KOPT-K1 (cell line): ENCODE data around the gene EZR.
A peak's percentile ranks its signal among the peaks of the same experiment; 100 is the strongest.
"Not testable (repeated sequence)": the region's sequence is repeated elsewhere in the genome, so short reads cannot be mapped to it uniquely, and the experiment has no call there.

Source experiments
- H3K27ac ChIP-seq: fragments of 200-600 bp; sonication (generic); 2 replicates; pipeline ENCODE4 v1.5.1; 2016; ENCODE audit warnings: antibody characterized with exemption, mild to moderate bottlenecking, low read depth, low read length; ENCODE audit not compliant: poor library complexity, severe bottlenecking
- H3K36me3 ChIP-seq: fragments of 200-600 bp; sonication (generic); 2 replicates; pipeline ENCODE4 v1.5.1; 2017; ENCODE audit warnings: antibody characterized with exemption, mild to moderate bottlenecking, low read length, moderate library complexity; ENCODE audit not compliant: insufficient read depth
- H3K9me3 ChIP-seq: fragments of 200-600 bp; sonication (generic); 2 replicates; pipeline ENCODE4 v1.5.1; 2017; ENCODE audit warnings: antibody characterized with exemption, low read length, mild to moderate bottlenecking; ENCODE audit not compliant: insufficient read depth, poor library complexity, severe bottlenecking

EZR gene

GRCh38 chr6:158832807-158833206, 13.6 kb upstream of the EZR start:
- H3K27ac ChIP-seq, H3K9me3 ChIP-seq: not testable (repeated sequence)

DNA sequence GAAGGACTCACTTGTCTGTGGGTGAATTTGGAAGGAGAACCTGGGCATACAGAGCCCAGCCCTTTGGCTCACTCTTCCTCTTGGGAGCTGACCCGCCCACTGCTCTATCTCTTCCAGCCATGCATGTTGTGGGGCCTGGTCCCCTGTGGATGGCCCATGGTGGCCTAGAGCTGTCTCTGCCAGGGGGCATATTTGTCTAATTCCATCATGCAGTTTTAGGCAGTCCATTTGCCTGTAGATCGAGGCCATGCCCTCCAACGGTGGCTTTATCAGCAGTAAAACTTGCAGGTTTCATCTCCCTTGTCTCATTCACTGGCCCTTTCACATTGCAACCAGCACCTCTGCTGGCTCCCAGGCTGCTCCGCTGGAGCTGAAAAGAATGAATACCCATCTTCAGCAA, 12.9 kb upstream of the EZR start:
- Histone ChIP-seq H3K27ac (no peak overlapping the region), H3K36me3 (no peaks in the 10 kb centered on the region), H3K9me3 (no peaks in the 10 kb centered on the region)

More at GRCh38 chr6:158832807-158833206, 13.6 kb upstream of the EZR start:
- H3K36me3 ChIP-seq = not testable (repeated sequence)

GRCh38 chr6:158831571-158831970, 12.4 kb upstream of the EZR start:
- Histone ChIP-seq H3K9me3 (no peaks in the 10 kb centered on the region), H3K27ac (no peak overlapping the region), H3K36me3 (no peaks in the 10 kb centered on the region)

DNA sequence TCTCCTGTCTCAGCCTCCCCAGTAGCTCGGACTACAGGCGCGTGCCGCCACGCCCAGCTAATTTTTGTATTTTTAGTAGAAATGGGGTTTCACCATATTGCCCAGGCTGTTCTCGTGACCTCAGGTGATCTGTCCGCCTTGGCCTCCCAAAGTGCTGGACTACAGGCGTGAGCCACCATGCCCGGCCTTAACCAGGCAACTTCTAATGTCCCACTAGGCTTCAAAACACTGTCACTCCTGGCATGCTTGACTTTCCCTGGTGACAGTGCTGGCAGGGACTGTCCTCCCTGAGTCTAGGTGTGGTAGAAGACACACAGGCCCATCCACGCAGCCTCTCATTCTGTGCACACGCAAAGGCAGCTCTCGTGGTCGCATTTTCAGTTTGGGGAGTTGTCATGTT, 11.6 kb upstream of the EZR start:
- Histone ChIP-seq H3K27ac (no peak overlapping the region), H3K9me3 (no peaks in the 10 kb centered on the region), H3K36me3 (no peaks in the 10 kb centered on the region)

GRCh38 chr6:158828807-158829206, 9.6 kb upstream of the EZR start:
- Histone ChIP-seq H3K36me3 (no peaks in the 10 kb centered on the region), H3K9me3 (no peaks in the 10 kb centered on the region), H3K27ac (no peak overlapping the region)

DNA sequence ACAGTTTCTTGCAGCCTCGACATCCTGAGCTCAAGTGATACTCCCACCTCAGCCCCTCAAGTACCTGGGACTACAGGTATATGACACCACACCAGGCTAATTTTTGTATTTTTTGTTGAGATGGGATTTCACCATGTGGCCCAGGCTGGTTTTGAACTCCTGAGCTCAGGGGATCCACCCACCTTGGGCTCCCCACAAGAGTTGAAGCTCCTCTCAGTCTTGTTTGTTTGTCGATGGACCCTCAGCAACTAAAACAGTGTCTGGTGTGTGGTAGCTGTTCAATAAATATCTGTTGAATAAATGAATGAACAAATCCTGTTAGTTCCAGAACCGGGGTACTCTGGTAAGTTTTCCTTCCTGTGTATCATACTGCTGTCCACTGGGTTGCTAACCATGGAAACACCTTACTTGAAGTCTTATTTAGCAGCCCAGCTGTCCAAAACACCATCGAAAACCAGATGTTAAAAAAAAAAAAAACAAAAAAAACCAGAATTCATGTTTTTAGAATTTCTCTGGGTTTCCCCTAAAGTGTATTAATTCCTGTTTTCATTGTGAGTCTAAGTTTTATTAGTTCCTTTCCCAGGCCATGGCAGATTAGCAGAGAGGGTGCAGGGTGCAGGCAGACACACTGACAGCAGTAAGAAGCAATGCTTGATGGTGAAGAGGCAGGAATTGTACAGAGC, 7.8 kb upstream of the EZR start:
- Histone ChIP-seq H3K9me3 (no peaks in the 10 kb centered on the region), H3K27ac (no peak overlapping the region), H3K36me3 (no peaks in the 10 kb centered on the region)

- Histone ChIP-seq H3K27ac (no peak overlapping the region), H3K9me3 (no peaks in the 10 kb centered on the region), H3K36me3 (no peaks in the 10 kb centered on the region)
These were observed 6.8 kb upstream of the EZR start for GRCh38 chr6:158825951-158826306.

DNA sequence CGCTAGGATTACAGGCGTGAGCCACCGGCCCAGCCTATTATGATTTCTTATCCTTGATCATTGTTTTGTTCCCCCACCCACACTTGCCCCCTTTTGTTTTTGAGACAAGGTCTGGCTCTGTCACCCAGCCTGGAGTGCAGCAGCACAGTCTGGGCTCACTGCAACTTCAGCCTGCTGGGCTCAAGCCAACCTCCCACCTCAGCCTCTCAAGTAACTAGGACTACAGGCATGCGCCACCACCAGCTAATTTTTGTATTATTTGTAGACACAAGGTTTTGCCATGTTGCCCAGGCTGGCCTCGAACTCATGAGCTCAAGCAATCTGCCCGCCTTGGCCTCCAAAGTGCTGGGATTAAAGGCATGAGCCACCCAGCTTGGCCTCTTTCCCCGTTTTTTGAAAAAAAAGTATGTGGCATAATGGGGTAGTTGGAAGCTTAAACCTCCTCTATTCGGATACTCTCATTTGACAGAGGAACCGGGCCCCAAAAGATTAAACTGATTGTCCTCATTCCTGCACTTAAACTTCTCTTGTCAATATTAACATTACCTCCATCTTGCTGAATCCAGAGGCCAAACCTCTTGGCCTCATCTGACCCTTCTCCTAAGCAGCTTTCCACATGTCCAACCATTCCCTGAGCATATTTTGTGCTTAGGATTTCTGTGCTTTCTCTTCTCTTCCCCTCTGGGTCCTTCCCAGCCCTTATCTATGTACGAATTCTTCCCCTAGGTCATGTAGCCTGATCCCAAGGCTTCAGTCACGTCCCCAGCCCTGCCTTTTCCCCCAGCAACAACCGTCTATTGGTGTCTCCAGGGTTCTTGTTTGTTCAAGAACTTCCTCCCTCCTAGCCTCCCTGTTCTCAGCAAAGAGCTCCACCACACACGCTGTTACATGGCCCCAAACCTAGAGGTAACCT, 6.1 kb upstream of the EZR start:
- H3K9me3 ChIP-seq = no peaks in the 10 kb centered on the region
- no peak overlapping the region for H3K27ac ChIP-seq
- no peaks in the 10 kb centered on the region for H3K36me3 ChIP-seq

- H3K36me3 ChIP-seq = not testable (repeated sequence)
These were observed 4.4 kb upstream of the EZR start for GRCh38 chr6:158823616-158824015.

GRCh38 chr6:158819977-158820622, 932 bp upstream of the EZR start:
- Histone ChIP-seq H3K27ac (peak overlapping the region; percentile 91), H3K9me3 (no peaks in the 10 kb centered on the region)

More at GRCh38 chr6:158823616-158824015, 4.4 kb upstream of the EZR start:
- not testable (repeated sequence) for H3K9me3 ChIP-seq, H3K27ac ChIP-seq

DNA sequence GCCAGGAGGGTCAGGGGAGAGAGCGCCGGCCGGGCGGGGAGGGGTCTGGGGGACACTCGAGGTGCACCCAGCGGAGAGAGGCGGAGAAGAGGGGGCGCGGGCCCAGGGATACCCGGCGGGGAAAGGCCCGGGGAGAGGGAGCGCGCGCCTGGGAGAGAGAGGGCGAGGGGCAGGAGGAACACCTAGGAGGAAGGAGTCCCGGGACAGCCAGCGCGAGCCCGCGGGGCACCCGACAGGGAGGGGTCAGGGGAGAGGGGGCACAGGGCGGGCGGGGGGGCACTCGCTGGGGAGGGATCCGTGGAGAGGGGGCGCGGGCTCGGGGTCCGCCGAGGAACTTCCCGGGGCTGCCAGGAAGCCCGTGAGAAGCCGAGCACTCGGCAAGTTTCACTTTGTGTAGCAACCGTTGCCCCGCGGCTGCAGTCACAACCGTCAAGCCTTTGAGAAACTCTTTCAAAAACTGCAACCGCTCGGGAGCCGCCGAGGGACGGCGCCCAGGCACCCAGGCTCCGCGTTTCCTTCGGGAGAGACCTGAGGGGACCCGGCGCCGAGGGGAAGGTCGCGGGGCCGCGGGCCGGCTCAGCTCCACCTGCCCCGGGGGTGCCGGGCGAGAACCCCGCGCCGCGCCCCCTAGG, 471 bp downstream of the EZR start:
- Histone ChIP-seq H3K27ac (peak overlapping the region; percentile 91), H3K36me3 (peaks cover 42% of the 10 kb centered on the region), H3K9me3 (no peaks in the 10 kb centered on the region)

More at GRCh38 chr6:158819977-158820622, 932 bp upstream of the EZR start:
- peaks cover 28% of the 10 kb centered on the region for H3K36me3 ChIP-seq

DNA sequence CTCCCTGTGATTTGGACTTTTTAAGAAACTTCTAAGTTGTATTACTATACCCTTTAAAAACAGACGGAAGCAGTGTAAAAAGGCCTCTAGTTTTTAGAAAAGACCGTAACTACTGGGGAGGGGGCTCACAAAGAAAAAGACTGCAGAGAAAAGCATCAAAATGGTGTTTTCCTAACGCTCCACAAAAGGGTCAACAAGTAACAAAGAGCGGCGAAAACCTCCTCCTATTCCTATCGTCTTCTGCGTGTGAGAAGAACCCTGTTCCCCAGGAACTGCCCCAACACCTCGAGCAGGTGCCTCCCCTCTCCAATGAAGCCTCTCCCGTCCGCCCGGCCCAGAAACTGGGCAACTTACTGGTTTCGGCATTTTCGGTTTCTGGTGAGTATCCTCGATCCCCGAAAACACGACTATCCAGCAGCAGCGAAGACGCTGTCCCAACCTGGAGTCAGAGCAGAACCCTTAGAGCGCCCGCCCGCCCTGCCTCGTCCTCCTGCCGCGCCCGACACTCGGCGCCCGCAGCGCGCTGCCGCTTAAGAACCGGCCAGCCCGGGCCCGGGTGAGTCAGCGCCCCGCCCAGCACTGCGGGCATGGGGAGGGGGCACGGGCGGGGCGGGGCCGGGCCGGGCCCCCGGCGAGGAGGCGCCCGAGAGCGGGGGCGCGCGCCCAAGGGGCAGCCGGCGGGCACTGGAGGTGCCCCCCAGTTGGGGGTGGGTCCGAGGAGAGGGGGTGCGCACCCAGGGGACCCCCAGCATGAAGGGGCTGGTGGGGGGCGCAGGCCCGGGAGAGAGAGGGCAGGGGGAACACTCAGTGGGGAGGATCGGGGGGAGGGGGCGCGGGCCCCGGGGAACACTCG, 1.2 kb downstream of the EZR start:
- H3K9me3 ChIP-seq = no peaks in the 10 kb centered on the region
- peak overlapping the region; percentile 91 for H3K27ac ChIP-seq
- H3K36me3 ChIP-seq = peaks cover 49% of the 10 kb centered on the region

DNA sequence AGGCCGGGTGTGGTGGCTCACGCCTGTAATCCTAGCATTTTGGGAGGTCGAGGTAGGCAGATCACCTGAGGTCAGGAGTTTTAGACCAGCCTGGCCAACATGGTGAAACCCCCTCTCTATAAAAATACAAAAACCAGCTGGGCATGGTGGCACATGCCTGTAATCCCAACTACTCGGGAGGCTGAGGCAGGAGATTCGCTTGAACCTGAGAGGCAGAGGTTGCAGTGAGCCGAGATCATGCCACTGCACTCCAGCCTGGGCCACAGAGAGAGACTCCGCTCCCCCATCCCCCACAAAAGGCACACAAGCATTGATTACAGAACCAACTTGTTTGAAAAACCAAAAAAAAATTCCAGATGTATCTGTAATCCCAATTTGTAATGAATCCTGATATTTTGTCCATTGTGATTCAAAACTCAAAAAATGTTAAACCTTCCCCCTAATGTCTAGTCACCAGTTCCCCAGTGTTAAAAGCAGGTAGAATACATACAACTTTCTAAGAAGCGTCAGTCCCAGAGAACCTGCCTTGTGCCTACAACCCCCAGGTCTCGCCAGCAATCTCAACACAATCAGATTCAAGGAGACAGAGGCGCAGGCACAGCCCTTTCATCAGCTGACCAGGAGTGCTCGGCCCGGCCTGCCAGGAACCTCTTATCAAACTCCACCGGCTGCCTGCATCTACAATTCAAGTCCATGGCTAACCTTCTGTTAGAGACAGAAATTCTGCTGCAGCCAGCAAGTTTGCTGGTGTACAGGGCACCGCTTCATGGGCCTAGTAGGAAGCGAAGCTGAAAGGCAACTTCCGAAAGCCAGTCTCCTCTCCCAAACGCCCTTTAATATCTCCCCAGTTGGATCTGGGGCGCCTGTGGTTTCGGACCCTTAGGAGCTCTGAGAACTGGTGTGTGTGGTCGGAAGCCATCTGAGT, 2.1 kb downstream of the EZR start:
- peak overlapping the region; percentile 91 for H3K27ac ChIP-seq

More for the DNA sequence above, 2.1 kb downstream of the EZR start:
- Histone ChIP-seq H3K36me3 (peaks cover 58% of the 10 kb centered on the region), H3K9me3 (no peaks in the 10 kb centered on the region)
